K562 (cell line): ENCODE measurements around the gene FILIP1L. TPM values are rescaled to one million over a fixed set of nuclear protein-coding genes. Genes with fewer than 3 reads are reported as not detected.

Source experiments
- ATAC-seq: fragments of 200-7000 bp; cut with Tn5 transposase; 3 replicates; pipeline ENCODE4 v1.9.1; 2020; ENCODE audit warnings: moderate library complexity
- BruUV-seq: library from RNA; stranded (reverse); fragments of 400-500 nt; replicated peaks from 2 replicates; lab custom pipeline; 2021; lab: Mats Ljungman, UMichigan
- CTCF ChIA-PET: fragments of 300-600 bp; formaldehyde crosslinking; extraction: SDS; loops from one replicate; lab custom pipeline; 2021; ENCODE audit warnings: low intra/inter-chr PET ratio; lab: Yijun Ruan, JAX
- POLR2A ChIA-PET: fragments of 300-600, 350-650 bp; sonication (Branson Sonifier 250); formaldehyde crosslinking; extraction: SDS; loops from one replicate; lab custom pipeline; 2021; ENCODE audit warnings: antibody characterized with exemption, inconsistent platforms; lab: Yijun Ruan, JAX
- DNase-seq, 4 experiments: peaks; one replicate each; pipeline versions ENCODE4 v3.0.0 to v3.0.0-alpha.2; 2011 to 2018; ENCODE audit warnings: low spot score in 3 of 4, mixed read lengths in 3 of 4; ENCODE audit errors: extremely low read depth in 1 of 4
- FAIRE-seq: peaks from 2 replicates; lab custom pipeline; 2011; peaks lifted over from hg19 to GRCh38; lab: Jason Lieb, UNC
- H2AFZ ChIP-seq: 2 replicates; pipeline ENCODE4 v1.6.0; 2011; ENCODE audit warnings: low read depth, low read length, control low read depth, inconsistent platforms
- H3K27ac ChIP-seq: fragments of 200-600 bp; 3 replicates; pipeline ENCODE4 v1.8.0; 2011; ENCODE audit warnings: low read depth, mild to moderate bottlenecking, control low read depth, inconsistent platforms, low read length, moderate library complexity, mixed read lengths; ENCODE audit errors: extremely low read depth
- H3K27me3 ChIP-seq, 2 experiments: fragments of 300-600 bp in 1 of 2; 2 replicates in 1 of 2; 3 replicates in 1 of 2; pipeline versions ENCODE4 v1.6.0 to v1.8.0; 2011; ENCODE audit warnings: inconsistent platforms in 2 of 2, low read length in 2 of 2, mild to moderate bottlenecking in 1 of 2, mixed read lengths in 1 of 2, moderate library complexity in 1 of 2; ENCODE audit not compliant: control insufficient read depth in 2 of 2, insufficient read depth in 2 of 2
- H3K36me3 ChIP-seq: fragments of 300-600 bp; 3 replicates; pipeline ENCODE4 v1.8.0; 2011; ENCODE audit warnings: mild to moderate bottlenecking, low read length, inconsistent platforms; ENCODE audit not compliant: control insufficient read depth, insufficient read depth
- H3K4me1 ChIP-seq, 2 experiments: fragments of 200-600 bp in 1 of 2; replicated peaks in 1 of 2; 2 replicates in 1 of 2; 3 replicates in 1 of 2; pipeline versions ENCODE4 v1.5.1 to v1.8.0; 2011; ENCODE audit warnings: inconsistent platforms in 2 of 2, low read length in 2 of 2, mild to moderate bottlenecking in 1 of 2, mixed read lengths in 1 of 2, moderate library complexity in 1 of 2; ENCODE audit not compliant: control insufficient read depth in 2 of 2, insufficient read depth in 2 of 2
- H3K4me2 ChIP-seq: 2 replicates; pipeline ENCODE4 v1.6.1; 2011; ENCODE audit warnings: low read length, control low read depth, inconsistent platforms, mixed read lengths; ENCODE audit not compliant: insufficient read depth
- H3K4me3 ChIP-seq: fragments of 200-600 bp; sonication (generic), shearing (Covaris generic); 2 replicates; pipeline ENCODE4 v1.5.1; 2016; ENCODE audit warnings: control low read depth, inconsistent platforms
- H3K79me2 ChIP-seq: fragments of 200-600 bp; 3 replicates; pipeline ENCODE4 v1.8.0; 2011; ENCODE audit warnings: low read length, inconsistent platforms; ENCODE audit not compliant: control insufficient read depth, insufficient read depth
- H3K9ac ChIP-seq, 2 experiments: 2 replicates each; pipeline versions ENCODE4 v1.6.0 to v1.6.1; 2011; ENCODE audit warnings: low read depth in 2 of 2, low read length in 2 of 2, control low read depth in 1 of 2, inconsistent platforms in 1 of 2, mild to moderate bottlenecking in 1 of 2, mixed read lengths in 1 of 2; ENCODE audit not compliant: insufficient read depth in 1 of 2
- H3K9me1 ChIP-seq: one replicate; pipeline ENCODE4 v1.6.0; 2011; ENCODE audit warnings: inconsistent platforms, mild to moderate bottlenecking, low read length, moderate library complexity; ENCODE audit not compliant: control insufficient read depth, insufficient read depth
- H3K9me3 ChIP-seq: replicated peaks from 2 replicates; pipeline ENCODE4 v1.5.1; 2011; ENCODE audit warnings: low read depth, low read length, inconsistent platforms; ENCODE audit not compliant: control insufficient read depth, insufficient read depth
- H4K20me1 ChIP-seq: replicated peaks from 2 replicates; pipeline ENCODE4 v1.6.1; 2011; ENCODE audit warnings: low read length, inconsistent platforms, mixed read lengths; ENCODE audit not compliant: control insufficient read depth, insufficient read depth
- MAZ ChIP-seq, 2 experiments: fragments of 450-650 bp in 1 of 2; sonication (generic) in 1 of 2; formaldehyde crosslinking; IDR thresholded peaks in 1 of 2; conservative IDR thresholded peaks in 1 of 2; 2 replicates each; pipeline versions ENCODE4 v1.4.0 to v1.5.0; 2020; ENCODE audit warnings: mild to moderate bottlenecking in 1 of 2, missing genetic modification reagents in 1 of 2
- OTX1 ChIP-seq: fragments of 450-650 bp; formaldehyde crosslinking; IDR thresholded peaks from 2 replicates; pipeline ENCODE4 v1.4.0; 2022; ENCODE audit warnings: mild to moderate bottlenecking
- PHB ChIP-seq: fragments of 250-450 bp; sonication (Bioruptor Pico); IDR thresholded peaks from 2 replicates; pipeline ENCODE4 v1.5.0; 2021
- POLR2H ChIP-seq: IDR thresholded peaks from 2 replicates; pipeline ENCODE4 v1.6.1; 2016; ENCODE audit warnings: missing genetic modification characterization, low read depth, mild to moderate bottlenecking, control low read depth, missing compliant biosample characterization, moderate library complexity
- RAD51 ChIP-seq: fragments of 450-650 bp; IDR thresholded peaks from 2 replicates; pipeline ENCODE4 v1.7.1; 2016; ENCODE audit warnings: low read depth, mild to moderate bottlenecking, borderline replicate concordance
- ZNF75A ChIP-seq: fragments of 450-650 bp; formaldehyde crosslinking; IDR thresholded peaks from 2 replicates; pipeline ENCODE4 v1.4.0; 2020; ENCODE audit warnings: mild to moderate bottlenecking
- WGBS: fragments of 100-300 bp; shearing (Covaris generic); methylation state at CpG from one replicate; pipeline ENCODE4 v1.1.6; 2016; ENCODE audit warnings: low coverage, mixed read lengths; ENCODE audit not compliant: insufficient coverage; ENCODE audit errors: missing lambda C conversion rate; 5-methylcytosine and 5-hydroxymethylcytosine counted together
- in situ Hi-C: fragments of 300-500 bp; cut with MboI; formaldehyde crosslinking; loops from 4 replicates; pipeline ENCODE4 v1.15.0; 2018; ENCODE audit warnings: inconsistent platforms, mixed read lengths
- intact Hi-C: fragments of 100-400 bp; cut with micrococcal nuclease; formaldehyde crosslinking; loops from 2 replicates; pipeline ENCODE4 v1.14.2; 2022
- polyA plus RNA-seq, 8 experiments: library from polyadenylated mRNA; depleted of rRNA in 4 of 8; stranded (reverse) in 5 of 8; unstranded in 3 of 8; fragments of >200 nt; fragmentation: Nextera tagmentation in 2 of 8; fragmentation: Illumina TruSeq in 1 of 8; extraction: Ambion mirVana in 2 of 8; extraction: Trizol in 1 of 8; gene quantifications; 2 replicates each; pipeline versions ENCODE4 v1.2.1 to v1.2.3, GENCODE V29; 2011 to 2014; ENCODE audit warnings: inconsistent platforms in 1 of 8, missing spikeins in 1 of 8
- total RNA-seq, 7 experiments: library from RNA; depleted of rRNA in 6 of 7; stranded (reverse); fragments of >200 nt in 6 of 7; fragmentation: Illumina TruSeq in 2 of 7; extraction: Trizol in 2 of 7; gene quantifications; 2 replicates each; pipeline versions ENCODE4 v1.2.1 to v1.2.3, GENCODE V29; 2011 to 2021; ENCODE audit warnings: low replicate concordance in 1 of 7
- TF ChIP-seq, protein P1 (sequence below): fragments of 450-650 bp; IDR thresholded peaks from 2 replicates; pipeline ENCODE4 v1.6.1; 2016; ENCODE audit warnings: low read depth
- TF ChIP-seq, protein P2 (sequence below), 3 experiments: fragments of 200-800 bp in 1 of 3; sonication (Bioruptor generic) in 1 of 3; sonication (generic) in 1 of 3; formaldehyde crosslinking in 1 of 3; IDR thresholded peaks; 2 replicates each; pipeline versions ENCODE4 v1.6.1 to v1.8.0; 2016 to 2022; ENCODE audit warnings: mild to moderate bottlenecking in 2 of 3, missing compliant biosample characterization in 2 of 3, missing genetic modification characterization in 2 of 3, missing genetic modification reagents in 1 of 3
- TF ChIP-seq, protein P3 (sequence below), 2 experiments: fragments of 450-650 bp in 1 of 2; sonication (generic) in 1 of 2; formaldehyde crosslinking in 1 of 2; IDR thresholded peaks in 1 of 2; conservative IDR thresholded peaks in 1 of 2; 2 replicates each; pipeline versions ENCODE4 v1.6.1 to v1.8.1; 2016 to 2023; ENCODE audit warnings: mild to moderate bottlenecking in 2 of 2, moderate library complexity in 2 of 2, inconsistent platforms in 1 of 2, missing genetic modification reagents in 1 of 2
- TF ChIP-seq, protein P4 (sequence below): fragments of 450-650 bp; IDR thresholded peaks from 2 replicates; pipeline ENCODE4 v1.6.1; 2016; ENCODE audit warnings: antibody characterized with exemption

The FILIP1L gene
- total and polyA plus RNA-seq, 9 of the 15 experiments (the other 6 are each of a cell fraction or from before 2014, with no cell fraction given) = 0.50 to 2.1 (median 1.1) TPM

DNA sequence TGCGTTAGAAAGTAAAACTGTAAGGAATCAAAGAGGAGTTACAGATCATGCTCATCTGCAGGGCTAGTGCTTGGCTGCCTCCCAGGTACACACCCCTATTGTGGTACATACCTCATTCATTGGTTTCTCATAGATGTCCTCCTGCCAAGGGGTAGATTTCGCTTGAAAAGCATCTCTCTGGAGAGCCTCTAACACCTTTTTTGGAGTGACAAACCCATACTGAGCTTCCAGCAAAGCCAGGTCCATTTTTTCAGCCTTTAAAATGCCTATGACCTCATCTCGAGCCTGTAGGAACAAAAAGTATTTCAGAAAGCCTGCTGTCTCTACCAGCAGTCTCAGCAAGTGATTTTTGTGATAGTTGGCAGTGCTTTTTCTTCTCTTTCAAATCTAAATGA, 184.6 kb downstream of the FILIP1L start:
- H4K20me1 ChIP-seq = no peaks in the 10 kb centered on the region
- ChIA-PET CTCF (no interaction called here), POLR2A (interaction anchor here (0.8 kb wide), 1 partner anchor 10 kb away, joined by 3 read pairs; no protein-coding TSS in a partner anchor)
- BruUV-seq = no TSS peak
- H3K9me1 ChIP-seq = no peaks in the 10 kb centered on the region
- 48% methylated on average over 3 of the region's 3 CpGs for WGBS
- ATAC-seq = no peak
- intact Hi-C loops = no loop called here
- H3K4me3 ChIP-seq = no peak overlapping the region
- H3K9ac ChIP-seq = no peak overlapping the region
- no peaks in the 10 kb centered on the region; the same call in 2 of the 3 replicates for H3K79me2 ChIP-seq
- no peak for FAIRE-seq
- H3K4me1 ChIP-seq = no peaks in the 10 kb centered on the region; a peak in 2 of 5 replicates
- H3K27me3 ChIP-seq = no peaks in the 10 kb centered on the region
- no peak overlapping the region for H3K27ac ChIP-seq
- no peak overlapping the region for H3K4me2 ChIP-seq
- H3K36me3 ChIP-seq = 0 out of 3 replicates have a peak, but pooled peaks cover 2% of the 10 kb centered on the region
- in situ Hi-C loops = no loop called here
- H2AFZ ChIP-seq = no peak overlapping the region
- no peak for DNase-seq
- no peaks in the 10 kb centered on the region for H3K9me3 ChIP-seq
- TF ChIP-seq, protein P1, sequence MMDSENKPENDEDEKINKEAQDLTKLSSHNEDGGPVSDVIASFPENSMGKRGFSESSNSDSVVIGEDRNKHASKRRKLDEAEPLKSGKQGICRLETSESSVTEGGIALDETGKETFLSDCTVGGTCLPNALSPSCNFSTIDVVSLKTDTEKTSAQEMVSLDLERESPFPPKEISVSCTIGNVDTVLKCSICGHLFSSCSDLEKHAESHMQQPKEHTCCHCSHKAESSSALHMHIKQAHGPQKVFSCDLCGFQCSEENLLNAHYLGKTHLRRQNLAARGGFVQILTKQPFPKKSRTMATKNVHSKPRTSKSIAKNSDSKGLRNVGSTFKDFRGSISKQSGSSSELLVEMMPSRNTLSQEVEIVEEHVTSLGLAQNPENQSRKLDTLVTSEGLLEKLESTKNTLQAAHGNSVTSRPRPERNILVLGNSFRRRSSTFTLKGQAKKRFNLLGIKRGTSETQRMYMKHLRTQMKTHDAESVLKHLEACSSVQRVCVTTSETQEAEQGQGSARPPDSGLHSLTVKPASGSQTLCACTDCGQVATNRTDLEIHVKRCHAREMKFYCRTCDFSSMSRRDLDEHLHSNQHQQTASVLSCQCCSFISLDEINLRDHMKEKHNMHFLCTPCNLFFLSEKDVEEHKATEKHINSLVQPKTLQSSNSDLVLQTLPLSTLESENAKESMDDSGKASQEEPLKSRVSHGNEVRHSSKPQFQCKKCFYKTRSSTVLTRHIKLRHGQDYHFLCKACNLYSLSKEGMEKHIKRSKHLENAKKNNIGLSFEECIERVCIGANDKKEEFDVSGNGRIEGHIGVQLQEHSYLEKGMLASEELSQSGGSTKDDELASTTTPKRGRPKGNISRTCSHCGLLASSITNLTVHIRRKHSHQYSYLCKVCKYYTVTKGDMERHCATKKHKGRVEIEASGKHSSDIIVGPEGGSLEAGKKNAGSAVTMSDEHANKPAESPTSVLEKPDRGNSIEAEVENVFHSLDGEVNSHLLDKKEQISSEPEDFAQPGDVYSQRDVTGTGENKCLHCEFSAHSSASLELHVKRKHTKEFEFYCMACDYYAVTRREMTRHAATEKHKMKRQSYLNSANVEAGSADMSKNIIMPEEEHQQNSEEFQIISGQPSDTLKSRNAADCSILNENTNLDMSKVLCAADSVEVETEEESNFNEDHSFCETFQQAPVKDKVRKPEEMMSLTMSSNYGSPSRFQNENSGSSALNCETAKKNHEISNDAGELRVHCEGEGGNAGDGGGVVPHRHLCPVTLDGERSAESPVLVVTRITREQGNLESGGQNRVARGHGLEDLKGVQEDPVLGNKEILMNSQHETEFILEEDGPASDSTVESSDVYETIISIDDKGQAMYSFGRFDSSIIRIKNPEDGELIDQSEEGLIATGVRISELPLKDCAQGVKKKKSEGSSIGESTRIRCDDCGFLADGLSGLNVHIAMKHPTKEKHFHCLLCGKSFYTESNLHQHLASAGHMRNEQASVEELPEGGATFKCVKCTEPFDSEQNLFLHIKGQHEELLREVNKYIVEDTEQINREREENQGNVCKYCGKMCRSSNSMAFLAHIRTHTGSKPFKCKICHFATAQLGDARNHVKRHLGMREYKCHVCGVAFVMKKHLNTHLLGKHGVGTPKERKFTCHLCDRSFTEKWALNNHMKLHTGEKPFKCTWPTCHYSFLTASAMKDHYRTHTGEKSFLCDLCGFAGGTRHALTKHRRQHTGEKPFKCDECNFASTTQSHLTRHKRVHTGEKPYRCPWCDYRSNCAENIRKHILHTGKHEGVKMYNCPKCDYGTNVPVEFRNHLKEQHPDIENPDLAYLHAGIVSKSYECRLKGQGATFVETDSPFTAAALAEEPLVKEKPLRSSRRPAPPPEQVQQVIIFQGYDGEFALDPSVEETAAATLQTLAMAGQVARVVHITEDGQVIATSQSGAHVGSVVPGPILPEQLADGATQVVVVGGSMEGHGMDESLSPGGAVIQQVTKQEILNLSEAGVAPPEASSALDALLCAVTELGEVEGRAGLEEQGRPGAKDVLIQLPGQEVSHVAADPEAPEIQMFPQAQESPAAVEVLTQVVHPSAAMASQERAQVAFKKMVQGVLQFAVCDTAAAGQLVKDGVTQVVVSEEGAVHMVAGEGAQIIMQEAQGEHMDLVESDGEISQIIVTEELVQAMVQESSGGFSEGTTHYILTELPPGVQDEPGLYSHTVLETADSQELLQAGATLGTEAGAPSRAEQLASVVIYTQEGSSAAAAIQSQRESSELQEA = no peak
- TF ChIP-seq POLR2H (no peak), MAZ (CRISPR knock-in tag; conservative IDR thresholded peaks at IDR 0.05 in 1 of 2, IDR thresholded peaks at IDR 0.05 in 1 of 2) (no peak), OTX1 (CRISPR knock-in tag) (no peak), PHB (CRISPR knock-in tag) (no peak), ZNF75A (CRISPR knock-in tag) (no peak), RAD51 (no peak)
- TF ChIP-seq, protein P2, sequence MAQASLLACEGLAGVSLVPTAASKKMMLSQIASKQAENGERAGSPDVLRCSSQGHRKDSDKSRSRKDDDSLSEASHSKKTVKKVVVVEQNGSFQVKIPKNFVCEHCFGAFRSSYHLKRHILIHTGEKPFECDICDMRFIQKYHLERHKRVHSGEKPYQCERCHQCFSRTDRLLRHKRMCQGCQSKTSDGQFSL (CRISPR knock-in tag; IDR thresholded peaks at IDR 0.05) = no peak
- TF ChIP-seq, protein P2 (tag; IDR thresholded peaks at IDR 0.05) = no peak
- TF ChIP-seq, protein P3, sequence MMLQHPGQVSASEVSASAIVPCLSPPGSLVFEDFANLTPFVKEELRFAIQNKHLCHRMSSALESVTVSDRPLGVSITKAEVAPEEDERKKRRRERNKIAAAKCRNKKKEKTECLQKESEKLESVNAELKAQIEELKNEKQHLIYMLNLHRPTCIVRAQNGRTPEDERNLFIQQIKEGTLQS (IDR thresholded peaks at IDR 0.05) = no peak
- TF ChIP-seq, protein P3 (CRISPR knock-in tag; conservative IDR thresholded peaks at IDR 0.05) = no peak
- TF ChIP-seq, protein P4, sequence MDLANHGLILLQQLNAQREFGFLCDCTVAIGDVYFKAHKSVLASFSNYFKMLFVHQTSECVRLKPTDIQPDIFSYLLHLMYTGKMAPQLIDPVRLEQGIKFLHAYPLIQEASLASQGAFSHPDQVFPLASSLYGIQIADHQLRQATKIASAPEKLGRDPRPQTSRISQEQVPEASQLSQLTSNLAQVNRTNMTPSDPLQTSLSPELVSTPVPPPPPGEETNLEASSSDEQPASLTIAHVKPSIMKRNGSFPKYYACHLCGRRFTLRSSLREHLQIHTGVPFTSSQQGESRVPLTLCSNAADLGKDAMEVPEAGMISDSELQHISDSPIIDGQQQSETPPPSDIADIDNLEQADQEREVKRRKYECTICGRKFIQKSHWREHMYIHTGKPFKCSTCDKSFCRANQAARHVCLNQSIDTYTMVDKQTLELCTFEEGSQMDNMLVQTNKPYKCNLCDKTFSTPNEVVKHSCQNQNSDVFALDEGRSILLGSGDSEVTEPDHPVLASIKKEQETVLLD = no peak
